NCI-H187 (cell line): Measurements from ENCODE around the gene ORAI2.
"Not testable (repeated sequence)": the region's sequence is repeated elsewhere in the genome, so short reads cannot be mapped to it uniquely, and the experiment has no call there.

Experiments
- DNase-seq, 2 experiments: peaks; one replicate each; lab custom pipeline; 2025; lab: John Stamatoyannopoulos, UW

ORAI2 gene

GRCh38 chr7:102498321-102498720 lies 64.9 kb downstream of the ORAI2 start:
- not testable (repeated sequence) for DNase-seq

DNA sequence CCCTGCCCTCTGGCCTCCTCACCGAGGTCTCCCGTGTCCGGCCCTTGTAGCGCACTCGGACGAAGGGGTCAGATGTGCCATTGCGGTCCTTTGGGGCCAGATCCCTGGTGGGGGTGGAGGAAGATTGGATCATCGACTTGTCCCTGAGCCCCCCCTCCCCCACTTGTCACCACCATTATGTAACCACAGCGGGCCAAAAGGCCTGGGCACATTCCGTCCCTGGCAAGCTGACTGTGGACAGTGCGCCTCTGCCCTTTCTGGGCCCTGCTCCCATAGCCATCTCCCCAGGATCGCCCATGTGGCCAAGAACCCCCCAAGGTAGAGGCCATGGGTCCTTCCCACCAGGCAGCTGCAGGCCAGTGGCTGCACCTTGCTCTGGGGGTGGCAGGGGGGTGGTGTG lies 69.8 kb downstream of the ORAI2 start:
- not testable (repeated sequence) for DNase-seq

- DNase-seq = not testable (repeated sequence)
These were observed 72.2 kb downstream of the ORAI2 start for GRCh38 chr7:102505298-102506185.
